ENCODE data around the gene LMBR1.

DNA sequence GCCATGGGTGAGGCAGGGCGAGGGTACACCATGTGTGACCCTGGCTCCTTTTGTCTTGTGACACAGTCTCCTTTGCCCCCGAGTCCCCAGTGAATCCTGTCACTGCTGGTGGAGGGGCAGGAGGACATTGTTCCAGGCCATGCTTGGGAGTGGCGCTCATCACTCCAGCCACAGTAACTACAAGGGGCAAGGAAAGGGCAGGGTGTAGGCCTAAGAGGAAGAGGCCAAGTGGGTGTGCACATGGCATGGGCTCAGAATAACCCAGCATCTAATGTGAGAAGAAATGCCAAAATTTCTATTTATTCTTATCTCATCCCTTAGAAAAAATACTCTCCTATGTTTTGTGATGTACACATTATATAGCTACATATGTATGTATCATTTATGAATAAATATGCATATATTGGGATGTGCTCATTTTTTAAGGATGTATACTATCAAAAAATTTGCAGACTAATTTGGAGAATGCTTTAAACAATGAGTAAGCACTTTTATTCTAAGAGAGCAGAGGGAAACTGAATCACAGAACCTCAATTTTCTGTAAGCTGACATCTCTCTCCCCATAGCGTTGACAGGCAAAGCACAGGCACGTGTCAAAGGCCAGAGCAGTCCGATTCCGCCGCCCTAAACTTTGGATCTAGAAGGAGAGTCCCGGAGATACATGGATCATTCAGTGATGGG lies 215.5 kb downstream of the LMBR1 start:
- TF ChIP-seq, protein P1, sequence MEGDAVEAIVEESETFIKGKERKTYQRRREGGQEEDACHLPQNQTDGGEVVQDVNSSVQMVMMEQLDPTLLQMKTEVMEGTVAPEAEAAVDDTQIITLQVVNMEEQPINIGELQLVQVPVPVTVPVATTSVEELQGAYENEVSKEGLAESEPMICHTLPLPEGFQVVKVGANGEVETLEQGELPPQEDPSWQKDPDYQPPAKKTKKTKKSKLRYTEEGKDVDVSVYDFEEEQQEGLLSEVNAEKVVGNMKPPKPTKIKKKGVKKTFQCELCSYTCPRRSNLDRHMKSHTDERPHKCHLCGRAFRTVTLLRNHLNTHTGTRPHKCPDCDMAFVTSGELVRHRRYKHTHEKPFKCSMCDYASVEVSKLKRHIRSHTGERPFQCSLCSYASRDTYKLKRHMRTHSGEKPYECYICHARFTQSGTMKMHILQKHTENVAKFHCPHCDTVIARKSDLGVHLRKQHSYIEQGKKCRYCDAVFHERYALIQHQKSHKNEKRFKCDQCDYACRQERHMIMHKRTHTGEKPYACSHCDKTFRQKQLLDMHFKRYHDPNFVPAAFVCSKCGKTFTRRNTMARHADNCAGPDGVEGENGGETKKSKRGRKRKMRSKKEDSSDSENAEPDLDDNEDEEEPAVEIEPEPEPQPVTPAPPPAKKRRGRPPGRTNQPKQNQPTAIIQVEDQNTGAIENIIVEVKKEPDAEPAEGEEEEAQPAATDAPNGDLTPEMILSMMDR (IDR thresholded peaks at IDR 0.05; ENCODE audit: poor library complexity), result no peak
- TF ChIP-seq EZH2 (IDR thresholded peaks at IDR 0.05; ENCODE audit: borderline replicate concordance) (no peak), EZH2phosphoT487 (IDR thresholded peaks at IDR 0.05; ENCODE audit: low read depth, severe bottlenecking, unreplicated experiment) (no peak)
